RWPE2 (cell line): ENCODE measurements around the gene RFX3.
A peak's percentile ranks its signal among the peaks of the same experiment; 100 is the strongest.

Source experiments
- ATAC-seq: fragments of 200-7000 bp; cut with Tn5 transposase; 3 replicates; pipeline ENCODE4 v1.9.1; 2021; ENCODE audit warnings: low read depth
- DNase-seq: peaks from one replicate; pipeline ENCODE4 v3.0.0-alpha.2; 2020; ENCODE audit warnings: low spot score
- H3K27ac ChIP-seq: fragments of 450-650 bp; 2 replicates; pipeline ENCODE4 v1.5.1; 2017; ENCODE audit warnings: mild to moderate bottlenecking; ENCODE audit not compliant: poor library complexity, severe bottlenecking
- H3K27me3 ChIP-seq: fragments of 250-450 bp; sonication (Bioruptor Pico); 2 replicates; pipeline ENCODE4 v1.5.1; 2021; ENCODE audit warnings: mild to moderate bottlenecking, moderate library complexity; ENCODE audit not compliant: insufficient read depth, poor library complexity, severe bottlenecking
- H3K36me3 ChIP-seq: fragments of 250-450 bp; sonication (Bioruptor Pico); 2 replicates; pipeline ENCODE4 v1.5.1; 2020; ENCODE audit warnings: low read depth, mild to moderate bottlenecking, moderate library complexity
- H3K4me1 ChIP-seq: fragments of 250-450 bp; sonication (Bioruptor Pico); 2 replicates; pipeline ENCODE4 v1.5.1; 2021; ENCODE audit warnings: mild to moderate bottlenecking, moderate library complexity; ENCODE audit not compliant: insufficient read depth, poor library complexity, severe bottlenecking
- H3K4me3 ChIP-seq: fragments of 250-450 bp; sonication (Bioruptor Pico); 2 replicates; pipeline ENCODE4 v1.5.1; 2021; ENCODE audit warnings: mild to moderate bottlenecking, moderate library complexity; ENCODE audit not compliant: severe bottlenecking
- H3K9me3 ChIP-seq: fragments of 250-450 bp; sonication (Bioruptor Pico); 2 replicates; pipeline ENCODE4 v1.5.1; 2021; ENCODE audit warnings: mild to moderate bottlenecking, moderate library complexity; ENCODE audit not compliant: severe bottlenecking
- TF ChIP-seq, protein P1 (sequence below): fragments of 450-650 bp; IDR thresholded peaks from one replicate; pipeline ENCODE4 v1.5.1; 2017; ENCODE audit warnings: mild to moderate bottlenecking, moderate library complexity; ENCODE audit not compliant: poor library complexity, severe bottlenecking

RFX3 gene

DNA sequence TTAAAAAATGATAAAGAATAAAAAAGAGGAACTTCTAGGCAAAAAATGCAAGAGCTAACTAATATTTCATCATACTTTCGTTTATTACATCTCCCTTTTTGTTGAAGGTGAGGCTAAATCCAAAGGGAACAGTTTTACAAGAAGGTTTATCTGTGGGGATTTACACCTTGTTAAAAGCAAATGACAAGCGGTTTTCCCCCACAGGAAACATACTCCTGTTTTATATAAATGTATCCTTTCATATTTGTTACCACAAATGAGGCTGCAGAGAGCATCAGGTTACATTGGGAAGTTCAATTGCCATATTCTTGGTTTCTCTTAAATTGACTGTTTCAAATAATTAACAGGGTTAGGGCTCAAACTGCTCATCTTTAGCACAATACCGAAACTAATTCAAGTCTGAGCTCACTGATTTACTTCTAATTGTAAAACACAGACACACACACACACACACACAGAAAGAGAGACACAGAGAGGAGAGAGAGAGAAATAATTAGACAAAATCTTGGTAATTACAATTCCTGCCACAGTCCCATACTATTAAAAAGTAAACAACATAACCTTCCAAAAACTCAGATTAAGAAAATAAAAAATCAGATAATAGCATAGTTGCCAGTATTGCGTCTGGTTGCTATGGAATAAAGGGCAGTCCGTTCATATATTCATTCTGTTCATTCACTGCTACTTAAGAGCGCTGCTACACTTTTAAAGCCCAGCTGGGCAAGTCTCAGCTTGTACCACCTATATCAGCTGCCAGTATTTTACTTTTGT, 17.1 kb downstream of the RFX3 start:
- TF ChIP-seq, protein P1, sequence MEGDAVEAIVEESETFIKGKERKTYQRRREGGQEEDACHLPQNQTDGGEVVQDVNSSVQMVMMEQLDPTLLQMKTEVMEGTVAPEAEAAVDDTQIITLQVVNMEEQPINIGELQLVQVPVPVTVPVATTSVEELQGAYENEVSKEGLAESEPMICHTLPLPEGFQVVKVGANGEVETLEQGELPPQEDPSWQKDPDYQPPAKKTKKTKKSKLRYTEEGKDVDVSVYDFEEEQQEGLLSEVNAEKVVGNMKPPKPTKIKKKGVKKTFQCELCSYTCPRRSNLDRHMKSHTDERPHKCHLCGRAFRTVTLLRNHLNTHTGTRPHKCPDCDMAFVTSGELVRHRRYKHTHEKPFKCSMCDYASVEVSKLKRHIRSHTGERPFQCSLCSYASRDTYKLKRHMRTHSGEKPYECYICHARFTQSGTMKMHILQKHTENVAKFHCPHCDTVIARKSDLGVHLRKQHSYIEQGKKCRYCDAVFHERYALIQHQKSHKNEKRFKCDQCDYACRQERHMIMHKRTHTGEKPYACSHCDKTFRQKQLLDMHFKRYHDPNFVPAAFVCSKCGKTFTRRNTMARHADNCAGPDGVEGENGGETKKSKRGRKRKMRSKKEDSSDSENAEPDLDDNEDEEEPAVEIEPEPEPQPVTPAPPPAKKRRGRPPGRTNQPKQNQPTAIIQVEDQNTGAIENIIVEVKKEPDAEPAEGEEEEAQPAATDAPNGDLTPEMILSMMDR, result no peak
- H3K4me3 ChIP-seq, result peak overlapping the region; percentile 22
- peaks cover 38% of the 10 kb centered on the region for H3K4me1 ChIP-seq
- DNase-seq (no peak), ATAC-seq (peak; percentile 82)
- H3K36me3 ChIP-seq, result no peaks in the 10 kb centered on the region
- H3K9me3 ChIP-seq, result no peaks in the 10 kb centered on the region
- H3K27ac ChIP-seq, result peak overlapping the region; percentile 70
- H3K27me3 ChIP-seq, result no peaks in the 10 kb centered on the region

DNA sequence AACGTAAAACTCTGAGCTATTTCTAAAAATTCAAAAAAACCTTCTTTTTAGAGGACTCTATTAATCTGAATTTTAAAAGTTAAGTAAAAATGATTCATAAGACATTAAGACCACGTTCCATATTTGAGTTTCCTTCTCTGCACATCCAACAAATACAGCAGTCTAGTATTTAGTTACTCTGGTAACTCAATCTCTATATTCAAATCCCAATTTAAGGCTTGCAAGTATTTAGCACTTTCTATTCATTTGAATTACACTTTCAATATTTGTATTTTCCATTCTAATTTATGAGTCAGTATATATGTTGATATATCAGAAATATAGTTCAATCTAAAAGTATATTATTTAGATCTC, 17.7 kb downstream of the RFX3 start:
- TF ChIP-seq, protein P1, result no peak
- Histone ChIP-seq H3K27ac (peak overlapping the region; percentile 70), H3K27me3 (no peaks in the 10 kb centered on the region), H3K4me1 (peaks cover 44% of the 10 kb centered on the region), H3K36me3 (no peaks in the 10 kb centered on the region; the same call in 1 of the 2 replicates), H3K9me3 (no peaks in the 10 kb centered on the region), H3K4me3 (peak overlapping the region; percentile 22)
- ATAC-seq (no peak), DNase-seq (no peak)

DNA sequence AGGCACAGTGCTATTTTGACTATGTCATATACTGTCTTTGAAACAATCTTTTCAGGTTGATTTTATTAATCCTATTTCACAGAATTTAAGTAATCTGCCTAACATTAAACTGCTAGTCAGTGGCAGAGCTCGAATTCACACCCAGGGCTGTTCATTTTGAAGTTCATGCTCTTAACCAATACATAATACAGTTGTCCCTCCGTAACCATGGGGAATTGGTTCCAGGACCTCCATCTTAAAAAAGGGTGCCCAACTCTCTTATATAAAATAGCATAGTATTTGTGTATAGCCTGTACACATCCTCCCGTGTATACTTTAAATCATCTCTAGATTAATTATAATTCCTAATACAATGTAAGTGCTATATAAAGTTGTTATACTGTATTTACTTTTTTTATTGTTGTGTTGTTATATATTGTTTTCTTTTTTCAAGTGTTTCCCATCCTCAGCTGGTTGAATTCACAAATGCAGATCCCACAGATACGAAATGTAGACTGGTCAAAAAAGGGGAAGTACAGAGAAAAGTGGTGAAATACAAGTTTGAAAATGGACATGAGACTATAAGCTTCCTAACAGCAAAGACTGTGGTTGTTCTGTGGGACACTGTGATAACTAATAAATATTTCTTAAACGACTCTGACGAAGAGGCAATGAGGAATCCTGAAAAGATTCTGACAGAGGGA, 18.3 kb downstream of the RFX3 start:
- peaks cover 49% of the 10 kb centered on the region for H3K4me1 ChIP-seq
- no peak for ATAC-seq
- no peak for DNase-seq
- no peaks in the 10 kb centered on the region for H3K27me3 ChIP-seq
- no peaks in the 10 kb centered on the region; the same call in 1 of the 2 replicates for H3K36me3 ChIP-seq
- TF ChIP-seq, protein P1, result no peak
- H3K4me3 ChIP-seq, result no peak overlapping the region
- H3K27ac ChIP-seq, result peak overlapping the region; percentile 70
- no peaks in the 10 kb centered on the region for H3K9me3 ChIP-seq

DNA sequence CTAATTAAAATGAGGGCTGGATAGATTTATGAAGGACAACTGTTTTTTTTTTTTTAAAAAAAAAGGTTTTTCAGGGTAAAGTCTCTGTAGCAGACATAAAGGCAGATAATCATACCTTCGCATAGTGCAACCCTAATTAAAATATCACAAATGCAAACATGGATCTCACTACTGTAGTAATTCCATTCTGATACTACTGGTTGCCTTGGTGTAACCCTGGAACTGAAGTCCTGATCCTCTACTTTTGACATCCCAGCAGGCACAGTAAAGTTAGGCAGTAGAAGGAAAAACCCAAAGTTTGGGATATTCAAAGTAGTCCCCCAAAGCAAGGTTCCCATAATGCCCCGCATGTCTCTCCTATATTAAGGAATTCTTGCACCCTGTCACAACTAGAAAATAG, 19.6 kb downstream of the RFX3 start:
- DNase-seq, result no peak
- H3K36me3 ChIP-seq, result no peaks in the 10 kb centered on the region; the same call in 1 of the 2 replicates
- no peak overlapping the region for H3K4me3 ChIP-seq
- H3K4me1 ChIP-seq, result peaks cover 45% of the 10 kb centered on the region
- no peak overlapping the region for H3K27ac ChIP-seq
- no peaks in the 10 kb centered on the region for H3K27me3 ChIP-seq
- TF ChIP-seq, protein P1, result no peak
- H3K9me3 ChIP-seq, result no peaks in the 10 kb centered on the region
- no peak for ATAC-seq
